Neutrophil (primary cell): ENCODE data around the gene NFATC3.

Source experiments
- H3K27ac ChIP-seq: fragments of 200-600 bp; sonication (generic); 2 replicates; pipeline ENCODE4 v1.5.1; 2016; ENCODE audit warnings: mild to moderate bottlenecking, moderate library complexity
- H3K27me3 ChIP-seq: fragments of 200-600 bp; sonication (generic); 2 replicates; pipeline ENCODE4 v1.6.0; 2016; ENCODE audit warnings: mild to moderate bottlenecking
- H3K36me3 ChIP-seq: fragments of 200-600 bp; sonication (generic); 2 replicates; pipeline ENCODE4 v1.5.1; 2017
- H3K4me1 ChIP-seq, 2 experiments: fragments of 200-600 bp in 1 of 2; sonication (generic) in 1 of 2; 1 replicate in 1 of 2; 2 replicates in 1 of 2; pipeline versions ENCODE4 v1.5.1 to v1.6.1; 2013 to 2016; ENCODE audit warnings: low read depth in 1 of 2, low read length in 1 of 2, mild to moderate bottlenecking in 1 of 2, moderate library complexity in 1 of 2; ENCODE audit not compliant: control insufficient read depth in 1 of 2, insufficient read depth in 1 of 2
- H3K4me3 ChIP-seq, 2 experiments: fragments of 200-600 bp in 1 of 2; sonication (generic) in 1 of 2; 1 replicate in 1 of 2; 2 replicates in 1 of 2; pipeline ENCODE4 v1.5.1; 2013 to 2016; ENCODE audit warnings: low read depth in 1 of 2, low read length in 1 of 2, mild to moderate bottlenecking in 1 of 2, moderate library complexity in 1 of 2
- H3K9me3 ChIP-seq: fragments of 200-600 bp; sonication (generic); 2 replicates; pipeline ENCODE4 v1.5.1; 2016
- TF ChIP-seq, protein P1 (sequence below): fragments of 200-600 bp; sonication (generic); IDR thresholded peaks from 2 replicates; pipeline ENCODE4 v1.5.1; 2016; ENCODE audit warnings: antibody characterized with exemption

NFATC3 gene

DNA sequence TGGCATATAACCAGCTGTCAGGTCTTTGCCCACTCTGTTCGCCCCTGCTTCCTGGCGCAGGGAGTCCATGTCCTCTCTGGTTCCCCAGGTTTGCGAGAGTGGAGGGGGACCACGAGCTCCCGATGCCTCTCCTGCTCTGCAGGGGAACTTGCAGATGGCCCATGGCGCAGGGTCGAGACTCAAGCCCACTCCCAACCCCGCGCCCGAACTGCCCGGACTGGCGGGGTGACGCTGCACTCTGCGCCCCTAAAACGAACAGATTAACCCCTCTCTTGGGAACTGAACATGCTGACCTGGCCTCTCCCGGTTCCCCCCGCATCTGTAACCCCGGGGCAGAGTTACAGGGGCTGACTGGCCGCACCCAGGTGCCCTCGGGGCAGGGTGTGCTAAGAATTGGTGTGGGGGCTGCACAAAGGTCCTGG, 159.3 kb downstream of the NFATC3 start:
- Histone ChIP-seq H3K9me3 (no peaks in the 10 kb centered on the region), H3K36me3 (no peaks in the 10 kb centered on the region), H3K4me1 (peaks cover 32 to 40% of the 10 kb centered on the region in 2 experiments), H3K27ac (no peak overlapping the region), H3K27me3 (no peaks in the 10 kb centered on the region), H3K4me3 (peak overlapping the region; percentile 86 to 96)
- TF ChIP-seq, protein P1, sequence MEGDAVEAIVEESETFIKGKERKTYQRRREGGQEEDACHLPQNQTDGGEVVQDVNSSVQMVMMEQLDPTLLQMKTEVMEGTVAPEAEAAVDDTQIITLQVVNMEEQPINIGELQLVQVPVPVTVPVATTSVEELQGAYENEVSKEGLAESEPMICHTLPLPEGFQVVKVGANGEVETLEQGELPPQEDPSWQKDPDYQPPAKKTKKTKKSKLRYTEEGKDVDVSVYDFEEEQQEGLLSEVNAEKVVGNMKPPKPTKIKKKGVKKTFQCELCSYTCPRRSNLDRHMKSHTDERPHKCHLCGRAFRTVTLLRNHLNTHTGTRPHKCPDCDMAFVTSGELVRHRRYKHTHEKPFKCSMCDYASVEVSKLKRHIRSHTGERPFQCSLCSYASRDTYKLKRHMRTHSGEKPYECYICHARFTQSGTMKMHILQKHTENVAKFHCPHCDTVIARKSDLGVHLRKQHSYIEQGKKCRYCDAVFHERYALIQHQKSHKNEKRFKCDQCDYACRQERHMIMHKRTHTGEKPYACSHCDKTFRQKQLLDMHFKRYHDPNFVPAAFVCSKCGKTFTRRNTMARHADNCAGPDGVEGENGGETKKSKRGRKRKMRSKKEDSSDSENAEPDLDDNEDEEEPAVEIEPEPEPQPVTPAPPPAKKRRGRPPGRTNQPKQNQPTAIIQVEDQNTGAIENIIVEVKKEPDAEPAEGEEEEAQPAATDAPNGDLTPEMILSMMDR: no peak

DNA sequence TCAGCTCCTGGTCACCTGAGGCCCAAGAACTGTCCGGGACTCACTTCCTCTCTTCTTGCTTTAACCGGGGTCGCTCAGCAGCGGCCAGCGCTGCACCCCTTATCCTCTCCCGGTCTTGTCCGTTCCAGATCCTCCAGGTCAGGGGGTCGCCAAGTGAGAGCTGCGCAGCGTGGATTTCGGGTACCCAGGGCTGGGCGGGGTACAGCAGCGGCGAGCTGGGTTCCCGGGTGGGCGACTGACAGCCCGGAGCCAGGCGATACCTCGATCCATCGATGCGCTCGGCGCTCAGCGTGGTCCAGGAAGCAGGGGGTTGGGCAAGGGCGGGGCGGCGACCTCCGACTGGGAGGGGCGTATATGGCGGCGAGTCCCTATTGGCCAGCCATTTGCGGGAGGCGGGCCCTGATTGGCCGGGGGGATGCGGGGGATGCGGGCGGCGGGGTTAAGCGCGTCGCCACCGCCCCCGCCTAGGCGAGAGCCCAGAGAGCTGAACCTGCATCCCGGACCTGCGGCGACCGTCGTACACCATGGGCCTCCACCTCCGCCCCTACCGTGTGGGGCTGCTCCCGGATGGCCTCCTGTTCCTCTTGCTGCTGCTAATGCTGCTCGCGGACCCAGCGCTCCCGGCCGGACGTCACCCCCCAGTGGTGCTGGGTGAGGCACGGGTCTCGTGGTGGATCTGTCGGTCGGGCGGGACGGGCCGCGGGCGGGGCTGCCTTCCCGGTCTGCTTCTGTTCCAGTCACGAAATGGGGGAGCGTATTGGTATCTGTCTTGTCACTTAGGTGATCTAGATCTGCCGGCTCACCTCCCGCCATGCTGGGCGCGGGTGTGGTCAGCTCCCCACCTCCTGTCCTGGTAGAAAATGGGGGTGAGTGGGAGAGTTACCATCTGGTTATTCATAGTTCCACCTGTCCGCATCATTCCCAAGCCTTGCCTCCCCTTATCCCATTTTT, 160.0 kb downstream of the NFATC3 start, which contains the start of gene PLA2G15:
Gene PLA2G15 (plus strand): TSS at position 471 of the 951 bp plus-strand sequence. CDS start 54 bp downstream, at position 525.
- no peaks in the 10 kb centered on the region for H3K9me3 ChIP-seq
- peak within 1 kb of the TSS; percentile 28 for H3K27ac ChIP-seq
- no peaks in the 10 kb centered on the region for H3K36me3 ChIP-seq
- no peaks in the 10 kb centered on the region for H3K27me3 ChIP-seq
- H3K4me1 ChIP-seq: peaks cover 25 to 34% of the 10 kb centered on the region in 2 experiments
- TF ChIP-seq, protein P1: no peak
- H3K4me3 ChIP-seq: peak within 1 kb of the TSS; percentile 86 to 96

DNA sequence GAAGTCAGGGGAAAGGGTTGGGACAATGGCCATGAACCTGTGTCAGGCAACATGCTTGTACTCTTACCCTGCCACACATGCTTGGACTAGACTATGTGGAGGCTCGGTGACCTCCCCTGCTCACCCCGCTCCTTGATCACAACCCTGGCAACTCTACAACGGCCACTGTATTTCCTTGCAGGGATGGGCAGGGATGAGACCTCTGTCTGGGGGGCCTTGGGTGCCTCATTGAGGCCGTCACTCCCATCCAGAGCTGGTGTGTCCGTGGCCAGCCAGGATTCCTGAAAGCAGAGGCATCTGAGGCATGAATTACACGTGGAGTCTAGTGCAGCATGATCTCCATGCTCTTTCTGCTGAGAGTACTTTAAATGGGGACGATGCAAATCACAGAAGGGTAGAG, 161.0 kb downstream of the NFATC3 start:
- Histone ChIP-seq H3K36me3 (no peaks in the 10 kb centered on the region), H3K9me3 (no peaks in the 10 kb centered on the region), H3K4me1 (peaks cover 25 to 33% of the 10 kb centered on the region in 2 experiments), H3K27me3 (no peaks in the 10 kb centered on the region), H3K27ac (no peak overlapping the region), H3K4me3 (peak overlapping the region; percentile 86 to 96)
- TF ChIP-seq, protein P1: no peak

DNA sequence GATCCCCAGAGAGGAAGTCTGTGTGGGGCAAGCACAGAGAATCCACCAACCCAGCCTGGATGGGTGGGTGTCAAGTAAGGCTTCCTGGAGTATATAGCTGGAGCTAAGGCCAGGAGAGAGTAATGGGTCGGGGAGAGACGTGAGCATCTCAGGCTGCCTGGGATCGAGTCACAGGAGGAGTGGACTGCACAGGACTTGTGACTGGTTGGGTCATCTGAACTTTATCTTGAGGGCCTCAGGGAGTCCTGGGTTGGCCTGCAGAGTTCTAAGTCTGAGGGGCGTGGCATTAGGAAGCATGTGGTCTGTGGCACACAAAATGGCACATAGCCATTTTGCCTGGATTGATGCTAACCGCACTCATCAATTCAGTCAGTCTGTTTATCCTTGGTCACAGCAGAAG, 161.5 kb downstream of the NFATC3 start:
- Histone ChIP-seq H3K4me1 (peaks cover 25 to 33% of the 10 kb centered on the region in 2 experiments), H3K27ac (no peak overlapping the region), H3K27me3 (no peaks in the 10 kb centered on the region), H3K4me3 (no peak overlapping the region), H3K36me3 (no peaks in the 10 kb centered on the region), H3K9me3 (no peaks in the 10 kb centered on the region)
- TF ChIP-seq, protein P1: no peak

DNA sequence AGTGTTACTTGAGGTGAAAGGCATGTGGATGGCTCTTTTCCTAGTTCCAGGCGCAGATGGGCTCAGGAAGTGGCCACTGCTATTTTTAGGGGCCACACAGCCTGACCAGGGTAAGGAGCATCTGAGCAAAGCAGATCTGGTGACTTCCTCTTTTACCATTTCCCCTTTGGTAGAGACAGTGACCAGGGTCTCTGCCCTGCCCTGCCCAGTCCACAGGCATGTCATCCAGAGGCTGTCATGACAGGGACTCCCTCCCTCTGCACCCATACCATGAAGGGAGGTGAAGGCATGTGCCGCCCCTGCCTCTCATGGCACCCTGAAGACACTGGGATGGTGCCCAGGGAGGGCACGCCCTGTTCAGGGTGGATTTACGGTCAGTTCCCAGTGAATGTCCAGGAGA, 162.2 kb downstream of the NFATC3 start:
- Histone ChIP-seq H3K27me3 (no peaks in the 10 kb centered on the region), H3K4me3 (no peak overlapping the region), H3K27ac (peak overlapping the region; percentile 41), H3K4me1 (peaks cover 25 to 33% of the 10 kb centered on the region in 2 experiments), H3K36me3 (no peaks in the 10 kb centered on the region), H3K9me3 (no peaks in the 10 kb centered on the region)
- TF ChIP-seq, protein P1: no peak
